IMR-90 (cell line): ENCODE results near the gene FBXL20.

Experiments
- BHLHE40 ChIP-seq: fragments of 150-350 bp; IDR thresholded peaks from 2 replicates; pipeline ENCODE4 v1.6.1; 2016; ENCODE audit warnings: mild to moderate bottlenecking, low read depth, low read length
- MAFK ChIP-seq: IDR thresholded peaks from 2 replicates; pipeline ENCODE4 v1.6.1; 2012; ENCODE audit warnings: low read depth, low read length, improper control_type of control experiment
- MAZ ChIP-seq: IDR thresholded peaks from 2 replicates; pipeline ENCODE4 v1.6.1; 2012; ENCODE audit warnings: low read depth, mild to moderate bottlenecking, low read length, improper control_type of control experiment, moderate library complexity, borderline replicate concordance
- MXI1 ChIP-seq: IDR thresholded peaks from 2 replicates; pipeline ENCODE4 v1.6.1; 2012; ENCODE audit warnings: low read depth, mild to moderate bottlenecking, low read length, moderate library complexity, borderline replicate concordance
- POLR2A ChIP-seq: IDR thresholded peaks from 2 replicates; pipeline ENCODE4 v1.6.1; 2012; ENCODE audit warnings: mild to moderate bottlenecking, low read depth, low read length
- SMC3 ChIP-seq: fragments of 150-350 bp; IDR thresholded peaks from 2 replicates; pipeline ENCODE4 v1.6.1; 2016; ENCODE audit warnings: low read depth, mild to moderate bottlenecking, antibody characterized with exemption, low read length, moderate library complexity
- TF ChIP-seq, protein P1 (sequence below): conservative IDR thresholded peaks from 2 replicates; pipeline ENCODE4 v1.5.1; 2012; ENCODE audit warnings: mild to moderate bottlenecking, low read depth, low read length, improper control_type of control experiment

DNA sequence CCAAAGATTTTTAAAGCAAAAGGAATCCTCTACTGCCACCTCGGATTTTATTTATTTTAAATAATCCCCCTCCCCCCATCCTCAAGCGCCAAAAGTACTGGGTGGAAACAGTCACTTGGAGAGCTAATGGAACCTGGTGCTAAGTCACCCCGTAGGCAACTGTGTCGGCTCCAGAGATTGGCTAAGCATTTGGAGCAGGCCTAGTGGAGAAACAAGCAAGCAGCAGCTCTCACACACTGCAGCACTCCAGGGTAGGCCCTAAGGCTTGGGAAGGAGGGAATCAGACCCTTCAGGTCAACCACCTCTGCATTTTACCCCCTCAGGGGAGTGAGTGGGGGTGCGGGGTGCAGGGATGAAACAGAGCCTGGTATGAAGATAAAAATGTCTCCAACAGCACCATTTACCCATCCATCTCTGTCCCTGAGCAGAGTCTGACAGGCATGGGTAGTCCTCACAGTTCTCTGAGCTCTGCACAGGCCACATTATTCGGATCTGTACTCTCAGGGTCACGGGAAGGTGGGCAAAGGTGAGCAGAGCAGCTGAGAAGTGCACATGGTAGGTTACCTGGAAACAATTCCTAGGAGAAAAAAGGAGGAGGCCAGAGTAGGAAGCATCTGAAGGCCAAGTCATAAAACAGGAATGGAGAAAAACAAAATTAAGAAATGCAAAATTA is 148.5 kb downstream of the FBXL20 start:
- TF ChIP-seq SMC3 (no peak), BHLHE40 (no peak), POLR2A (no peak), MAZ (no peak), MAFK (no peak), MXI1 (no peak)
- TF ChIP-seq, protein P1, sequence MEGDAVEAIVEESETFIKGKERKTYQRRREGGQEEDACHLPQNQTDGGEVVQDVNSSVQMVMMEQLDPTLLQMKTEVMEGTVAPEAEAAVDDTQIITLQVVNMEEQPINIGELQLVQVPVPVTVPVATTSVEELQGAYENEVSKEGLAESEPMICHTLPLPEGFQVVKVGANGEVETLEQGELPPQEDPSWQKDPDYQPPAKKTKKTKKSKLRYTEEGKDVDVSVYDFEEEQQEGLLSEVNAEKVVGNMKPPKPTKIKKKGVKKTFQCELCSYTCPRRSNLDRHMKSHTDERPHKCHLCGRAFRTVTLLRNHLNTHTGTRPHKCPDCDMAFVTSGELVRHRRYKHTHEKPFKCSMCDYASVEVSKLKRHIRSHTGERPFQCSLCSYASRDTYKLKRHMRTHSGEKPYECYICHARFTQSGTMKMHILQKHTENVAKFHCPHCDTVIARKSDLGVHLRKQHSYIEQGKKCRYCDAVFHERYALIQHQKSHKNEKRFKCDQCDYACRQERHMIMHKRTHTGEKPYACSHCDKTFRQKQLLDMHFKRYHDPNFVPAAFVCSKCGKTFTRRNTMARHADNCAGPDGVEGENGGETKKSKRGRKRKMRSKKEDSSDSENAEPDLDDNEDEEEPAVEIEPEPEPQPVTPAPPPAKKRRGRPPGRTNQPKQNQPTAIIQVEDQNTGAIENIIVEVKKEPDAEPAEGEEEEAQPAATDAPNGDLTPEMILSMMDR, result no peak
